Fibroblast of skin of right quadriceps (primary cell): Measurements from ENCODE around the gene FGFR3.

Experiments
- DNase-seq: peaks from one replicate; pipeline ENCODE4 v3.0.0-alpha.2; 2013

FGFR3 gene

DNA sequence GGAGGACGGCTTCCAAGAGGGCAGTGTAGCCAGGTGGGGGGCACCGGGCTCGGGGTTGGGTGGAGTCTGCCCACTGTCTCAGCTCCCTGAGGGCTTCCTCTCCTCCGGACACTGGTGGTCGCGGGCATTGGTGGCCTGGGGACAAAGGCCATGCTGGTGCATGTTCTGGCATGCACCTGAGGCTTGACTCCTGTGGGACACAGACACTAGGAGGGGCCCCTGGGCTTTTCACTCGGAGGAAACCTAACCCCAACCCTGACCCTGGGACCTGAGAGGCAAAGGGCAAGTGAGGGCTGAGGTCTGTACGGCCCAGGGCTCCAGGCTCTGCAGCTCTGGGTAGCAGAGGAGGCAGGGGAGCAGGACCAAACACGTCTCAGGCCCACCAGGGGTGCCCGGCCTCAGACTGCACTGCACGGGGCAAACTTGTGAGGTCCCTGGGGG lies 22.3 kb upstream of the FGFR3 start:
- DNase-seq, result no peak

DNA sequence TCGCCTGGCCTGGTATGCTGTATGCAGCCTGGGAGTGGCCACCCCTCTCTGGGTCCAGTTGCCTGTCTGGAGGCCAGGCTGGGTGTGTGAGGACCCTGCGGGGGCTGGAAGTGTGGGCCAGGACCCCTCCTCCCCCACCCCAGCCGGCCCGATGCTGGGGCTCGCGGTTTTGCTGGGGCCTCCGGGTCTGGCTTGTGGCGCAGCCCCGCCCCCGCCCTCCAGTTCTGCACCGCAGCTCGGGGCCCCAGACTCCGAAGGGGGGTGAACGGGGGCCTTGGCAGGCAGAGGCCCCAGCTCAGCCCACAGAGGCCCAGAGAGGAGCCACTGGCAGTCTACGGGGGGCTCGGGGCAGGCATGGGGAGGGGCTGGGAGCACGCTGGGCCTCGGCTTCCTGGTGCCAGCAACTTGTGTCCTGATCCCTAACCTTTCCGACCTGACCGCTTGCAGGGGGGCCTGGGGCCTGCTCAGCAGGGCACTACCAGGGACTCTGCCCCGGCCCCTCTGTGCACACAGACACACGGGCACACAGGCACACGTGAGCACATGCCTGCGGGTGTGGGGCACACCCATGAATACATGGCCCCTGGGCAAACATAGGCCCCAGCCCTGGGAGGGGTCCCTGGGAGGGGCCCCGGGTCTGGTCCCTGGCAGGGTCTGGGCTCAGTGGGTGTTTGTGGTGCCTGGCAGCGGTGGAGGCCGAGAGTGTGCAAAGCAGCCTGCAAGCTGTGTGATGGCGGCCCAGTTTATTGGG lies 21.4 kb upstream of the FGFR3 start:
- peak; percentile 15 for DNase-seq

- DNase-seq, result no peak
Observed at GRCh38 chr4:1772853-1773538, 20.1 kb upstream of the FGFR3 start.

DNA sequence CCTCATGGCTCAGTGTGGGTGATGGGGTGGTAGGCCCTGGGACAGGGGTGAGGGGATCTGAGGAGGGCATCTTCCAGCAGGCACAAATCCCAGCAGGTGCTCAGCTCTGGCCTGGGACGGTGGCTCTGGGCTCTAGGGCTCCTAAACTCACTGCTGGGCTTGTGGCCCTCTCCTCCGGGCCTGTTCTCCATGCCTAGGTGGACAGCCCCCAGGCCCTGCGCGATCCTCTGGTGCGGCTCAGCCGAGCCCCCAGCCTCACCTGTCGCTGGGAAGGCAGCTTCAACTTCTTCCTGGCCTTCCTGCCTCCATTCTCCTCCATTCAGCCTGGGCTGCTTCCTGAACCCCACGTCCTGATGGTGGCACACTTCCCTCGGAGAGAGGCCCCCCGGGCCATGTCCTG lies 19.3 kb upstream of the FGFR3 start:
- DNase-seq, result no peak

DNA sequence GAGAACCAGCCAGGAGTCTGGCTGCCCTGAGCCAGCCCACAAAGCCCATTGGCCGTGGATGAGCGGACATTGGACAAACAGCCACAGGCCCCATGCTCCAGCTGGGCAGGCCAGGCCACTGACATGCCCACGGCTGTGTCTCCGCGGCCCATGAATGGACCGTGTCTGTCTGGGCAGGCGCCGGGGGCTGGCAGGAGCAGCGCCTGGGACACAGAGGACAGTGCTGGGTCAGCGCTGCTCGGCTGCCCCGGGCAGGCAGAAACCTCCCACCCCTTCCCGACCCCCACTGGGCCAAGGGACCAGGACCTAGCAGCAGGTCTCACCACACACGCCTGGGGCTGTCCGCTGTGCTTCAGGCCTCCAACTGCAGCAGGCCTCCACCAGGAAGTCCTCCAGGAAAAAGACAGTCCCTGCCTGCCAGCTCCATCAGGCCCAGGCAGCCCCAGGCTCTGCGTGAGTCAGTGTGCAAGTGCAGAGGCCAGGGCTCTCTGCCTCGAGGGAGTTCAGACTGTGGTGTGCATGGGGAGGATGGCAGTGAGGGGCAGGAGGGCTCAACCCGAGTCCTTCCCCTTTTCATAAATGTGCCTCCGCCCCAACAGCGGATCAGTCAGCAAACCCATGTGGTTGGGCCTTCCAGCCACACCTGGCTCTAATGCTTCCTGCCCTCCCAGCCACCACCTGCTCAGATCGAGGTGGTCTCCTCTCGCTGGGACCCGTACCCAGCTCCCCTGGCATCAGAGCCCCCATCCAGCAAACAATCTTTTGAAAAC lies 17.2 kb upstream of the FGFR3 start:
- DNase-seq, result no peak

GRCh38 chr4:1776521-1777161 lies 16.5 kb upstream of the FGFR3 start:
- no peak for DNase-seq

GRCh38 chr4:1777822-1778641 lies 15.1 kb upstream of the FGFR3 start:
- DNase-seq, result peak; percentile 21

DNA sequence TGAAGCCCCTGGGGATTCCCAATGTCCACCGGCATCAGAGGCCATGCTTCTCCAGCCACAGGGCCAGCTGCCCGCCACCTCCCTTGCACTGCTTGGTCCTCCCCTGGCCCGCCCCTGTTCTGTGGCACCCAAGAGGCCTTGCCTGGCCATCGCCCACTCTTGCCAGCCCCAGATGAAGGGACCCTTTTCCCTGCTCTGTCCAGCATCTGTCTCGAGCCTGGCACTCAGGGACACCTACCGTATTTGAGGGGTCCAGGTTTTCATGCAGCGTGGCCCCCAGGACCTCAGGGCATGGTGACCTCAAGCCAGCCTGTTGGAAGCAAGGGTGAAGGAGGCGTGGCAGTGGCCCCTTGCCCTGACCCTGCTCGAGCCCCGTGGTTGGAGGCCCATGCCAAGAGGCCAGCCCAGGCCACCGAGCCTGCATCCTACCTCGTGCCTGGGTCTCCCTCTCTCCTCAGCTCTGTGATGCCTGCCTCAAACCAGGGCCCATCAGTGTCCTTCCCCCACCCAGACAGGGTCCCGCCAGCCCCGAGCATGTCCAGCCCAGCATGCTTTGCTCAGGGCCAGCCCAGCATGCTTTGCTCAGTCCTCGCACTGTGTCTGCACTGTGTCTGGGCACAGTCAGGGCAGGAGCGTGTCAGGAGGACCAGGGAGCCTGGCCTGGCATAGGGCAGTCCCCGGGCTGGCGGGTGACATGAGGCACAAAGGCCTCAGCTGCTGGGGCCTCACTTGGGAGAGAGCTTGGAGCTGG lies 14.3 kb upstream of the FGFR3 start:
- no peak for DNase-seq

- DNase-seq, result no peak
Observed at GRCh38 chr4:1779588-1780382, 13.3 kb upstream of the FGFR3 start.

DNA sequence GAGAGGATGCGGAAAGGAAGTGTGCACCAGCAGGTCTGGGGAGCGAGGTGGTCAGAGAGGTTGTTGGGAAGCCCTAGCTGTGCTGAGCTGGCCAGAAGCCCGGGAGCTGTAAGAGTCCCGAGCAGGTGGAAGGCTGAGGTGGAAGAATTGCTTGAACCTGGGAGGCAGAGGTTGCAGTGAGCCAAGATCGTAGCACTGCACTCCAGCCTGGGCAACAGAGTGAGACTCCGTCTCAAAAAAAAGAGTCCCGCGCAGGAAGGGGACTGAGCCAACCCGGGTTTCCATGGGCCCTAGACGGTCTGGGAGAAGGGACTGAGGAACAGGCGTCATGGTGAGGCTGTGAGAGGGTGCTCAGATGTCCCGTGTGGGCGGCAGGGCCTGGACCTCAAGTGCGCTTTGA lies 12.7 kb upstream of the FGFR3 start:
- DNase-seq, result no peak

DNA sequence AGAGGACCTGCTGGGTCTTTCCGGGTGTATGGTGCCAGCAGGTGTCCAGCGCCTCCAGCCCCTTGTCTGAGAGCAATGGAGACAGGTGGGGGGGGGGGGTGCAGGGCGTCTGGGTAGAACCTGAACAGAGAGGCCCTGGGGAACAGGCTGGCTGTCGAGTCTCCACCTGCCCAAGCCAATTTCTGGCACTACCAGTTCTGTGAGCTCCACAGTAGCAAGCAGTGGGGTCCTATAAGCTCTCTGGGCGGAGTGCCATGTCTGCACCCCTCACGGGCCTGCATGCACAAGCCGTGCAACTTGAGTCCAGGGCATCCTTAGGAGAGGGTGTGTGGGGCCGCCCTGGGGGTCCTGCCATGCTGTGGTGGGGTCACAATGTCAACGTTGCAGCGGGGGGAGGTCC lies 10.1 kb upstream of the FGFR3 start:
- no peak for DNase-seq

GRCh38 chr4:1783970-1784369 lies 9.1 kb upstream of the FGFR3 start:
- DNase-seq, result no peak

DNA sequence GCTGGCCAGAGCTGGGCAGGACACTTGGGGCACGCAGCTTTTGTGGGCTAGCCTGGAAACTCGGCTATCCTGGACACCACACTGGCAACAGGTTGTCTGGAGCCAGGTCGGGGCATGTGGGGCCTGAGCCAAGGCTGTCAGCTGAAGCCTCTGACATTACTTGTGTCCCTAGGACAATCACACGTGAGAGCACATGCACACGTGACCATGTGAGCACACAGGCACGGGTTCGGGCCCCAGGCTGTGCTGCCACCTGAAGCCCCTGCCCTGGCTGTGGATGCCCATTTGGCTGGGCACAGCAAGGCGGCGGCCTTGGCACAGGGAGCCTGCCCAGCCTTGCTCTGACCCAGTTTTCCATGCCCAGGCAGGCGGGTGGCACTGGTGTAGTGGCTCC lies 8.7 kb upstream of the FGFR3 start:
- DNase-seq, result no peak

GRCh38 chr4:1784789-1785591 lies 8.1 kb upstream of the FGFR3 start:
- DNase-seq, result no peak

- no peak for DNase-seq
Observed at GRCh38 chr4:1785592-1785991, 7.5 kb upstream of the FGFR3 start.

DNA sequence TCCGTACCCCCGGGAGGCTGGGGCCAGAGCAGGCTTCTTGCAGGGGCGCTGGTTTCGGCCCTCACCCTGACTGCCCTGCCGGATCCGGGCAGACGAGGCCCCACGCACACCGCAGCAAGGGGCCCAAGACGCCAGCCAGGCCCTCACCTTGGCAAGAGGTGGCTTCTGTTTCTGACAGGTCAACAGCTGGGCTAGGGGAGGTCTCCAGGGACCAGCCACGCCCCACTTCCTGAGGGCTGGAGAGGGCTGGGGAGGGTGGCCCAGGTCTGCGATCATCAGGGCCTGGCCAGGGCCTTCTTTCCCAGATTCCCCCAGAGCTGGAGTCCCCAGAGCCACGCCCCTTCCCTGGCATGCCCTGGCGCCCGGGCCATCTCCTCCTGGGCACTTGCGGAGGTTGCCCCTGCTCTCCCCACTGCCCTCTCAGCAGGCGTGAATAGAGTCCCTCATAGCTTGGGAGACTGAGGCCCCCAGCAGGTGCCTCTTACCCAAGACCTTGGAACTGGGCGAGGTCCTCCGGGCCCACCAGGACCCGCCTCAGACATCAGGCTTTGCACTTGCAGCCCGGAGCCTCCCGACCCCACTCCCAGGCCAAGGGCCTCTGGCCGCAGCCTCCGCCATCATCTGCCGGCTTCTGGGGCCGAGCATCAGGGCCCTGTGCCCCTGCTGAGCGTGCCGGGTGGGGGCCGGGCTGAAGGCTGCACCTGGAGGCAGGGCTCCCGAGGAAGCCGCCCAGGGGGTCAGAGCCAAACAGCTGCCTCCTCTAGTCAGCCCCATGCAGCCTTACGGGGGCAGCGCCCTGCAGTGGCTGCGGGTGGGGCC lies 6.3 kb upstream of the FGFR3 start:
- DNase-seq, result no peak

- no peak for DNase-seq
Observed at GRCh38 chr4:1787411-1788077, 5.5 kb upstream of the FGFR3 start.

DNA sequence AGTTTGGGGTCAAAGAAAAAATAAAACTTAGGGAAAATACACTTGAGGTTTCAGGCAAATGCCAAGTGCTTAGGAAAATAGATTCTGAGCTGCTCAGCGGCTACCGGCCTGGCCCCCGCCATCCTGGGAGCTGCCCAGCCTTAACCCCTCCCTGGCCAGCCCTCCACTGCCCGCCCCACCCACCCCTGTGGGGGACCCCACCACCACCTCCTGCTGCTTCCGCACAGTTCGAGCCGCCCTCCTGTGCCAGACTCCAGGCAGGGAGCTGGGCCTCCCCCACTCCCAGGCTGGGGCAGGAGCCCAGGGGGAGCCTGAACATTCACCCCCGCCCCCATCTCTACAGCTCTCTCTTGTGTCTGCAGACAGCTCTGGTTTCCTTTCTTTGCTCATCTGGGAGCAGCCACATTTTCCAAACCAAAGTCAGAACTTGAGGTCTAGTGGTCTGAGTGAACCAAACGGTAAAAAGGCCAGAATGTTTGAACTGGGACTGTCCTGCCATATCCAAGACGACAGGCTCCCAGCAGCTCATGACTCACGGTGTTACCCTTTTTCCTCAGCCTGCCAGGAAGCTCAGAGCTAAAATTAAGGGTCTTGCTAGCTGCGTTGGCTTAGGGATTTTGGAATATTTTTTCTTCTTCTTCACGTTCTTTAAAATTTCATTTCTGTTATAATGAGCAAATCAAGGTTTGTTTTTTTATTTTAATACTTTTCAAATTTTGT lies 4.7 kb upstream of the FGFR3 start:
- DNase-seq, result no peak
